PFSK-1 (cell line): Measurements from ENCODE around the gene PDE4B.

Experiments used
- FOXP2 ChIP-seq: optimal IDR thresholded peaks from 2 replicates; pipeline ENCODE3; 2011; ENCODE audit warnings: borderline replicate concordance, control low read depth, inconsistent platforms; ENCODE audit not compliant: insufficient read depth; ENCODE audit errors: extremely low read length, extremely low read depth
- POLR2AphosphoS5 ChIP-seq: IDR thresholded peaks from 2 replicates; pipeline ENCODE4 v1.6.1; 2012; ENCODE audit warnings: low read depth, mild to moderate bottlenecking, control low read depth, low read length, moderate library complexity
- SIN3A ChIP-seq: IDR thresholded peaks from 2 replicates; pipeline ENCODE4 v1.6.1; 2012; ENCODE audit warnings: mild to moderate bottlenecking, low read length, moderate library complexity, borderline replicate concordance; ENCODE audit not compliant: insufficient read depth
- TAF1 ChIP-seq: IDR thresholded peaks from 2 replicates; pipeline ENCODE4 v1.6.1; 2012; ENCODE audit warnings: low read length, control low read depth, borderline replicate concordance; ENCODE audit not compliant: insufficient read depth
- TF ChIP-seq, protein P1 (sequence below), 2 experiments: IDR thresholded peaks; 2 replicates each; pipeline versions ENCODE4 v1.6.1 to v1.8.0; 2011 to 2012; ENCODE audit warnings: low read depth in 2 of 2, low read length in 2 of 2, control low read depth in 1 of 2, inconsistent platforms in 1 of 2, mild to moderate bottlenecking in 1 of 2, moderate library complexity in 1 of 2; ENCODE audit not compliant: insufficient read depth in 1 of 2

DNA sequence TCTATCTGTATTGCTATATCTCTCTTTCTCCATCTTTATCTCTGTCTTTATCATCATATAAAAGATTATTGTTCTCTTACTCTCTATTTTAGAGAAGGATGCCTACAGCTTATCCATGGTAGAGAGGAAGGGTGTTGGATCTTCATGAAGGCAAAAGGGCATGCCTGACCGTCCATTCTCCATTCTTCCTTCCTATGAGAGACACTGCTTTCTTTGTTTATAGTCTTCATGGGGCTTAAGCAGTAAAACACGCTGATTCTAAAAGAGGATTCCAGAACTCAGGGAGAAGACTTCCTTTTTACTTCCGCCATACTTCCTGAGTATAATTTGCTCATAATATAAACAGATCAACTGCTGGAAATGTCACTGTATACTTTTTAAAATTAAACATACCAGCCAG, 44.0 kb downstream of the PDE4B start:
- TF ChIP-seq POLR2AphosphoS5 (no peak), TAF1 (no peak), SIN3A (no peak), FOXP2 (no peak)
- TF ChIP-seq, protein P1, sequence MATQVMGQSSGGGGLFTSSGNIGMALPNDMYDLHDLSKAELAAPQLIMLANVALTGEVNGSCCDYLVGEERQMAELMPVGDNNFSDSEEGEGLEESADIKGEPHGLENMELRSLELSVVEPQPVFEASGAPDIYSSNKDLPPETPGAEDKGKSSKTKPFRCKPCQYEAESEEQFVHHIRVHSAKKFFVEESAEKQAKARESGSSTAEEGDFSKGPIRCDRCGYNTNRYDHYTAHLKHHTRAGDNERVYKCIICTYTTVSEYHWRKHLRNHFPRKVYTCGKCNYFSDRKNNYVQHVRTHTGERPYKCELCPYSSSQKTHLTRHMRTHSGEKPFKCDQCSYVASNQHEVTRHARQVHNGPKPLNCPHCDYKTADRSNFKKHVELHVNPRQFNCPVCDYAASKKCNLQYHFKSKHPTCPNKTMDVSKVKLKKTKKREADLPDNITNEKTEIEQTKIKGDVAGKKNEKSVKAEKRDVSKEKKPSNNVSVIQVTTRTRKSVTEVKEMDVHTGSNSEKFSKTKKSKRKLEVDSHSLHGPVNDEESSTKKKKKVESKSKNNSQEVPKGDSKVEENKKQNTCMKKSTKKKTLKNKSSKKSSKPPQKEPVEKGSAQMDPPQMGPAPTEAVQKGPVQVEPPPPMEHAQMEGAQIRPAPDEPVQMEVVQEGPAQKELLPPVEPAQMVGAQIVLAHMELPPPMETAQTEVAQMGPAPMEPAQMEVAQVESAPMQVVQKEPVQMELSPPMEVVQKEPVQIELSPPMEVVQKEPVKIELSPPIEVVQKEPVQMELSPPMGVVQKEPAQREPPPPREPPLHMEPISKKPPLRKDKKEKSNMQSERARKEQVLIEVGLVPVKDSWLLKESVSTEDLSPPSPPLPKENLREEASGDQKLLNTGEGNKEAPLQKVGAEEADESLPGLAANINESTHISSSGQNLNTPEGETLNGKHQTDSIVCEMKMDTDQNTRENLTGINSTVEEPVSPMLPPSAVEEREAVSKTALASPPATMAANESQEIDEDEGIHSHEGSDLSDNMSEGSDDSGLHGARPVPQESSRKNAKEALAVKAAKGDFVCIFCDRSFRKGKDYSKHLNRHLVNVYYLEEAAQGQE (IDR thresholded peaks at IDR 0.05; ENCODE audit: insufficient read depth in 1 of 2, low read depth in 2 of 2, low read length in 2 of 2) = no peak
